GM19397 (cell line): Measurements from ENCODE around the gene TBC1D9.

Experiments
- ATAC-seq: cut with Tn5 transposase; IDR thresholded peaks from one replicate; pipeline ENCODE4 v1.9.1; 2021; ENCODE audit warnings: mild to moderate bottlenecking, moderate library complexity; ENCODE audit not compliant: unreplicated experiment

TBC1D9 gene

DNA sequence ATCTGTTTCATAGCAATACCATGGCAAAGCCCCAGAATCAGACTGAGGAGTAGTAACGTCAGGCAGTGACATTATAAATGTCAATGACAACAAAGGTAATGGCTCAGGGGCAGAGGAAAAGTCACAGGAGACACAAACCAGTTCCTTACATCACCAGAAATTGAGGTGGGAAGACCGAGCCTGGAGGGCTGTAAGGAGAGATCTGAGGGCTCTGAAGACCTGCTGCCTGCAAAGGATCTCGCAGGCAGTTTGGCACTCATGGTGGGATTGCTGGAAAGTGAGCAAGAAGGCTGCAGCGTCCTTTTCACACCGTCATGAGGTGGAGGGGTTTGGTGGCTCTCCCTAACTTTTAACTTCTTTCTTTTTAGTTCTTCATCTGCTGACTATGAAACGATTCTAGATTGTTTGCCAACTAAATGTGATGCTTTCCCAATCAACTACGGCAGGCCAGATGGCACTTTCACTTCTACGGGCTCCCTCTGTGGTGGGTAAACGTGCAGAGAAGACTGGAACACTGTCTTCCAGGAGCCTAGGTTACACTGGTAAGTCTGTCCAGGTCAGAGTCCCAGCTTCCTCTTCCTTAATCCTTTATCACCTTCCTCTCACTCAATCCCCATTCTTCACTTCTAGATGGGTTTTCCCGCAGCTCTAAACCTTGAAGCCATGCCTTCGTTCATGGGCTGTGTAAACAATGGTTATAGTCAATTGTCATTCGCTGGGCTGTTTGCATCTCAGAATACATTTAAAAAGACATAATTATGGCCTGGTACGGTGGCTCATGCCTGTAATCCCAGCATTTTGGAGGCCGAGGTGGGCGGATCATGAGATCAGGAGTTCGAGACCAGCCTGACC, 58.2 kb downstream of the TBC1D9 start:
- no peak for ATAC-seq

- no peak for ATAC-seq
Measured at GRCh38 chr4:140695483-140695882, 60.7 kb downstream of the TBC1D9 start.

DNA sequence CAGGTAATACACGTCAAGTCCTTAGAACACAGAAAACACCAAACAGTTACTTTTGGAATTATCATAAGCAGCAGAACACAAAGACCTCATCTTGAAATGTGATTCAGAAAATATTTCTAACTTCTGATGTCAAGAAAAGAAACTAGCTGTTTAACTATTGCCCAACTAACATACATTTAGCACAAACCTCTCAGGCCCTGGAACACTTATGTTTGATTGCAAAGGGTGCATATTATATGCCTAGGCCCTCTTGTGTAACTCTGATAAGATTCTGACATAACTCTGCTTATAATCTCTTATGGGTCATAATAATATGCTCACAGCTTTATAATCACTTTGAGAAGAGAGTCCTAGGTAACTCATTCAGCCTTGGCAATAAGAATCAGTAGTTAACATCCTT, 62.6 kb downstream of the TBC1D9 start:
- no peak for ATAC-seq

GRCh38 chr4:140691369-140691768, 64.8 kb downstream of the TBC1D9 start:
- ATAC-seq = no peak

DNA sequence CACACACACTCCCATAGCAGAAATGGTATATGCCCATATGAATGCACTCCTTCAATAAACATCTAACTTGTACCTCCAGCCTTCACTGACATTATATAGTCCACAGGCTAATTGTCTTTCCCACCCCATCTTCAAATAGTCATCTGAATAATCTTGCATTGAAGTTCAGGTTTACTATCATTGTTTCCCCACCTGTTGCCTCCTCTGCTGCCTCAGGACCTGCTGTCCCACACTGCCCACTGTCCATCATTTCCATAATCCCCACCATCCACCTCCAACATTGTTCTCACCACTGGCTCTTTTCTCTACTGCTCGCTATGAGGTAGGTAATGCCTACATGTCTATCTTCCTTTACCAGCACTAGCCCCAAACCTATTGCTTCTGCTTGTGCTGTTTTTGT, 66.1 kb downstream of the TBC1D9 start:
- ATAC-seq = no peak

DNA sequence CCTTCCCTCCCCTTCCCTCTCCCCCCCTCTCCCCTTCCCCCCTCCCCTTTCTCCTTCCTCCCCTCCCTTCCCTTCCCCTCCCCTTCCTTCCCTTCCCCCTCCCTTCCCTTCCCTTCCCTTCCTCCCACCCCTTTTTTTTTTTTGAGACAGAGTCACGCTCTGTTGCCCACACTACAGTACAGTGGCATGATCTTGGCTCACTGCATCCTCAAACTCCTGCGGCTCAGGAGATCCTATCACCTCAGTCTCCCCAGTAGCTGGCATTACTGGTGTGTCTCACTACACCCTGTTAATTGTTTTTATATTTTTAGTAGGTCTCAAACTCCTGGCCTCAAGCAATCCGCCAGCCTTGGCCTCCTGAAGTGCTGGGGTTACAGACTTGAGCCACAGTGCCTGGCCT, 66.6 kb downstream of the TBC1D9 start:
- no peak for ATAC-seq

- no peak for ATAC-seq
Measured at GRCh38 chr4:140688711-140689598, 67.2 kb downstream of the TBC1D9 start.

DNA sequence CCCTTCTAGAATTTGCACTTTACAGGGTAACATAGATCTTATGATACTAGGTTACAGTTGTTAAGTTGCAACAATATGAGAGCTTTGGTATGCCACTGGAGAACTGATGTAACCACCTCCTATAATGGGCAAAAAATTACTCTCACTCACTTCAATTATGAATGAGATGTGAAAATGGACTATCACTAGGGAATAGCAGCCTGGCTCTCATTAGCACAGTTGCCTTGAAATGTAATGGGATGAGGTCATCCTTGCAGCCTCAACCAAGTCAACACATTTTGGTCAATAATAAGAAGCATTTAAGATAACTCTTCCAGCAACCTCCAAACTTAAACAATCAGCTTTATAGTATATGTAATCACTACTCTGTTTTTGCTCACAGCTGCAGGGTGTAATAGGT, 69.4 kb downstream of the TBC1D9 start:
- ATAC-seq = no peak

- ATAC-seq = no peak
Measured at GRCh38 chr4:140684314-140684713, 71.9 kb downstream of the TBC1D9 start.

DNA sequence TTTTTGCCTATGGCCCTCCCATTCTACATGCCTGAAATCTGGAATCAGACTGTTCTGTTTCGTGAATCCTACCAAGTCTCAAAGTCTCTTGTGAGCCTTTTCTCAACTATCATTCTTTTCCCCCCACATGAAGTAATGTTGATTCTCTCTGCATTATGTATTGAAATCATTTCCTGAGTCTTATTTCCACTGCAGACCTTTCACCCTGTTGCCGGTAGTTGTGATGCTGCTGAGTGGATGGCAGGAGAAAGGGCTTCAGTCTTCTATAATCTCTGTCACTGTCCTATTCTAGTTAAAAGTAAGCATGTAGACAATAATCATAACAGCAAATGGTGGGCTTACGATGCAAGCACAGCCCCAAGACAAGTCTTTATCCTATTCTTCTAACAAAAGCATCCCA, 75.0 kb downstream of the TBC1D9 start:
- ATAC-seq = no peak

DNA sequence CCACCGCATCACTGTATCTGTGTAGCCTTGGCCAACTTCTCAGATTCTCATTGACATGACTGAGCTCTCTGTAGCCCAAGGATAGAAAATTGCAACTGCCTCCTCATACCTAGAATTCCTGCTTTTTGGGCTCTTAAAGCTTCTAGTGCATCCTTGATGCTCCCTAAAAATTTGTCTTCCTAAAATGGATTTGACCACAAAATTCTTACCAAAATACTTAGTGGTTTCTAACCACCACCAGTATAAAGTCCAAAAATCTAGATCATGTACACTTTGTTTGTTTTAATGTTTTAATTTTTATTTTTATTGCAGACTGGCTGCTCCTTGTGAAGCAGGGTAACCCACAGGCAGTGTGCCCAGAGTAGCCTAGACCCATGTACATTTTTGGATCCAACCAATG, 75.5 kb downstream of the TBC1D9 start:
- ATAC-seq = no peak

DNA sequence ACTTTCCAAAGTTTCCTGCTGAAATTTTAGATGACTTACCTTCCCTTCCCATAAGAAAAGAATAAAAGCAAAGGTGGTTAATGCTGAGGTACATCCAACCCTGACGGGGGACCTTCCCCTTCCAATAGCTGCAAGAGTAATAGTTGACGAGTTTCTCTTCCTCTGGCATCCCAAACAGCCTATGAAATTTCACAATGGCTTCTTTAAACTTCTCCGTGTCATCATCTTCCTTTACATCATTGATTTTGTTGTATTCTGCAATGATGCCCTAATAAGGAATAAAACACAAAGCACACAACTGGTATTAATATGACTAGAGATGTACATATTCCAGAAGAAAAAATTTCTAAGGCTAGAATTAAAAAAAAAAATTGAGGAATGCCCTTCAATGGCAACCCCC, 76.6 kb downstream of the TBC1D9 start:
- ATAC-seq = no peak

GRCh38 chr4:140675599-140676231, 80.5 kb downstream of the TBC1D9 start:
- ATAC-seq = no peak

GRCh38 chr4:140673729-140674128, 82.5 kb downstream of the TBC1D9 start:
- ATAC-seq = no peak

DNA sequence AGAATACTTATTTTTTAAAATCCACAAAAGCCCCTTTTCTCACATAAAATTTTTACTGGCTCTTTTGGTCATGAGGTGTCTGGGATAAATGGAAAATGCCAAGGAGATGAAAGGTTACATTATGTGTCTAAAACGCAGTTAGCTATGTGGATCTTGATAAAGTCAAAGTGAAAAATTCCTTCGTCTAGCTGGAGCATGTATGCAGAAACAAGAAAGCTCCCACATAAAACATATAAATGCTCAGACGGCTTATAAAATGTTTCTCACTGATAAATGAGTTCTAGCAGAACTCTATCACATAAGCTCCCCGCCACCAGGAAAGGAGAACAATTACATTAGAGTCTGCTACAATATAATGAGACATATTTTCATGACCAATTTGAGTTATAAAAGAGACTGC, 83.8 kb downstream of the TBC1D9 start:
- ATAC-seq = no peak

DNA sequence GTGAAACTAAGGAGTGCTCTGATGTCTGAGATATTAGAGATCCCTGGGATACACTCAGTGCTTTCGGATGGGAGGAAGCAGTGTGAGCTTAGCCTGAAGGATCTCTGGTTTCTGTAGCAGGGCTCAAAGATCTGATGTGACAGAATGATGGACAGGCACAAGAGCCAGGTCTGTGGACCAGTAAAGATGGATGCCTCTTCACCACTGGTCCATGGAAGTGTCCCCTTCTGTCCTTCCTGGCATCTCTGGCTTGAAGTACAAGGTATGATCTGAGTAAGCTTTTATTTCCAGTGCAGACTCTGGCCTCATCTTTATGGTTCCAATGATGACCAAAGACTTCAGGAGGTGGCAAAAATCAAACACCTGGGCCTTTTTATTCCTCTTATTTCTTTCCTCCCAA, 88.1 kb downstream of the TBC1D9 start:
- no peak for ATAC-seq

DNA sequence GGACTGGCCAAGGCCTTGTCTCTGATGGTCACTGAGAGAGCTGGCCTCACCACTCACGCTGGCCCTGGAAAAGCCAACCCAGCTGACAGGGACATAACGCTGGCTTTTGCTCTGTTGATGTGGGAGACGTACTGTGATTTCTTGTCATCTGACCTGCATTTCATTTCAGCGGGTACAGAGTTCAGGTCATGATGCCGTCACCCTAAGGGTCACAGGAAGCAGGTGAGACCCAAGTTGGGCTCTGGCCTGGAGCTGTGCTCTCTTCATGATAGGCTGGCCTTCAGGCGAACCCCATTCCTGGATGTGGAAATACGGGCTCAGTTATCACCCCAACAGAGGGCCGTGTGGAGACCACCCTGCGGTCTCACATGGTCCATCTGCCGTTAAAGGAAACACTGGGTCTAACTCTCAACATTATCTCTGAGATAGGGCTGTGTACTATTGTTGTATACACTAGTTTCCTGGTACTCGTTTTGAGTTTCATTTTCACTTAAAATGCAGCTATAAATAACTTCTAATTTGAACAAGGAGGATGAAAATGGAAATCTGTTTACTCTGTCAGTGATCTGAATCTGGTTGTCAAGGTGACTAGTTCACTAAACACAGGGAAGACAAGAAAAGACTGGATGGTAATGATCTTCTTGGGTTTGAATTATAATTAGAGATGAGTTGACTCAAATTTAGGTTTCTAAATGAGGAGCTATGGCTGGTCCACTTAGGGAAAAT, 89.1 kb downstream of the TBC1D9 start:
- ATAC-seq = no peak

- no peak for ATAC-seq
Measured at GRCh38 chr4:140662082-140662869, 93.9 kb downstream of the TBC1D9 start.

DNA sequence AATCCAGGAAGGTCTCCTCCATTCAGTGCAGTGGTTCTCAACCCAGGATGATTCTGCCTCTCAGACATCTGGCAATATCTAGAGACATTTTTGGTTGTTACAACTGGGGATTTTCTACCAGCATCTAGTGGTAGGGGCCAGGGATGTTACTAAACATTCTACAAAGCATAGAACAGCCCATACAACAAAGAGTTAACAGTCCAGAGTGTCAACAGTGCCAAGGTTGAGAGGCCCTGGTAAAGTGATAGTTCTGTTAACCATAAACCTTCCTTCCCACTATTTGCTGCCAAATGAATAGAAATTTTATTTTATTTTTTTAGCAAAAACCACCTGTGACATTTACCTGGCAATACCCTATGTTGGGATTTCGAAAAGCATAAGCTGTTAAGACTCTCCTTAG, 94.6 kb downstream of the TBC1D9 start:
- ATAC-seq = no peak
